HAP-1 (cell line): ENCODE data around the gene CT45A2.
"Not testable (repeated sequence)": the region's sequence is repeated elsewhere in the genome, so short reads cannot be mapped to it uniquely, and the experiment has no call there.

Experiments
- DNase-seq, 2 experiments: peaks; one replicate each; pipeline ENCODE4 v3.0.0-alpha.2; 2016 to 2020; ENCODE audit warnings: low spot score in 2 of 2
- H3K27me3 ChIP-seq: fragments of 250-450 bp; sonication (Bioruptor Pico); 2 replicates; pipeline ENCODE4 v1.5.1; 2020; ENCODE audit warnings: low read depth, mild to moderate bottlenecking, moderate library complexity
- H3K36me3 ChIP-seq: fragments of 250-450 bp; sonication (Bioruptor Pico); replicated peaks from 2 replicates; pipeline ENCODE4 v1.5.1; 2020; ENCODE audit warnings: mild to moderate bottlenecking
- H3K4me1 ChIP-seq: fragments of 250-450 bp; sonication (Bioruptor Pico); 2 replicates; pipeline ENCODE4 v1.5.1; 2020; ENCODE audit warnings: mild to moderate bottlenecking
- H3K4me3 ChIP-seq: fragments of 250-450 bp; sonication (Bioruptor Pico); 2 replicates; pipeline ENCODE4 v1.5.1; 2020; ENCODE audit warnings: mild to moderate bottlenecking, moderate library complexity
- H3K9me3 ChIP-seq: fragments of 250-450 bp; sonication (Bioruptor Pico); 2 replicates; pipeline ENCODE4 v1.5.1; 2020; ENCODE audit warnings: mild to moderate bottlenecking, moderate library complexity
- in situ Hi-C: fragments of 300-500 bp; cut with MboI; formaldehyde crosslinking; loops from 3 replicates; pipeline ENCODE4 v1.14.3; 2020; ENCODE audit warnings: low sequenced_read_pairs, inconsistent platforms, mixed read lengths

CT45A2 gene, protein sequence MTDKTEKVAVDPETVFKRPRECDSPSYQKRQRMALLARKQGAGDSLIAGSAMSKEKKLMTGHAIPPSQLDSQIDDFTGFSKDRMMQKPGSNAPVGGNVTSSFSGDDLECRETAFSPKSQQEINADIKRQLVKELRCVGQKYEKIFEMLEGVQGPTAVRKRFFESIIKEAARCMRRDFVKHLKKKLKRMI

GRCh38 chrX:135819912-135820311, at the start of gene CT45A2:
TSS of gene CT45A2 (minus strand) at chrX:135820012. CDS start at chrX:135816265, 3,747 bp downstream.
- H3K9me3 ChIP-seq, H3K27me3 ChIP-seq, H3K4me1 ChIP-seq, H3K4me3 ChIP-seq, DNase-seq, in situ Hi-C loops, H3K36me3 ChIP-seq: not testable (repeated sequence)

DNA sequence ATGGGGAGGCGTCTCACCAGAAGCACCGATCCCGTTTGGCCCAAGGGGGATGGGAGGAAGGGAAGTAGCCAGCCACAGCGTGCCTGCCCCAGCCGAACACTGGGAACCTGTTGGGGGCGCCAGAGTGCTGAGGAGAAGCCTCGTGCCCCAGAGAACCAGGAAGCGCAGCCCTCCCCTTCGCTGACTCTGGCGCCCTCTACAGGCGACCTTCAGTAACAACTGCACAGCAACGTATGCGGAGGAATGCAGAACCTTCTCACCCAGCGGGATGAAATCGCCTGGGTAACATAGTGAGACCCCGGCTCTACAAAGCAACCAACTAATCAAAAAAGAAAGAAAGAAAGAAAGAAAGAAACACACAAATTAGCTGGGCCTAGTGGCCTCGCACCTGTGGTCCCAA, 34.6 kb upstream of the CT45A2 start, which contains the start of gene CT45A8:
TSS of gene CT45A8 (minus strand) at position 101 of the 400 bp plus-strand sequence. CDS start 3,755 bp downstream, outside the sequence.
- DNase-seq, H3K27me3 ChIP-seq, in situ Hi-C loops, H3K4me1 ChIP-seq, H3K9me3 ChIP-seq, H3K4me3 ChIP-seq, H3K36me3 ChIP-seq: not testable (repeated sequence)

GRCh38 chrX:135837180-135837579, 17.4 kb upstream of the CT45A2 start, which contains the start of gene CT45A7:
TSS of gene CT45A7 (minus strand) at chrX:135837280. CDS start at chrX:135833533, 3,747 bp downstream.
- in situ Hi-C loops, H3K4me3 ChIP-seq, DNase-seq: not testable (repeated sequence)

GRCh38 chrX:135802687-135803086, 17.1 kb downstream of the CT45A2 start, which contains the start of gene CT45A6:
TSS of gene CT45A6 (minus strand) at chrX:135802787. CDS start at chrX:135798993, 3,794 bp downstream.
- DNase-seq, H3K9me3 ChIP-seq, H3K36me3 ChIP-seq, H3K4me1 ChIP-seq, H3K4me3 ChIP-seq, H3K27me3 ChIP-seq, in situ Hi-C loops: not testable (repeated sequence)

More at GRCh38 chrX:135837180-135837579, 17.4 kb upstream of the CT45A2 start, which contains the start of gene CT45A7:
- not testable (repeated sequence) for H3K36me3 ChIP-seq, H3K9me3 ChIP-seq, H3K4me1 ChIP-seq, H3K27me3 ChIP-seq

- in situ Hi-C loops = not testable (repeated sequence)
These were observed 34.4 kb downstream of the CT45A2 start, which contains the start of gene CT45A5 for GRCh38 chrX:135785403-135785802. TSS of gene CT45A5 (minus strand) at chrX:135785503. CDS start at chrX:135781729, 3,774 bp downstream.

GRCh38 chrX:135768091-135768490, 51.7 kb downstream of the CT45A2 start, which contains the start of gene CT45A3:
TSS of gene CT45A3 (minus strand) at chrX:135768191. CDS start at chrX:135764444, 3,747 bp downstream.
- H3K4me3 ChIP-seq, in situ Hi-C loops, H3K4me1 ChIP-seq, DNase-seq, H3K27me3 ChIP-seq, H3K9me3 ChIP-seq, H3K36me3 ChIP-seq: not testable (repeated sequence)

More at GRCh38 chrX:135785403-135785802, 34.4 kb downstream of the CT45A2 start, which contains the start of gene CT45A5:
- not testable (repeated sequence) for DNase-seq, H3K9me3 ChIP-seq, H3K36me3 ChIP-seq, H3K4me3 ChIP-seq, H3K27me3 ChIP-seq, H3K4me1 ChIP-seq
